K562 (cell line): ENCODE data around the gene MDC1. TPM values are rescaled to one million over a fixed set of nuclear protein-coding genes. Genes with fewer than 3 reads are reported as not detected.

Source experiments
- ATAC-seq: fragments of 200-7000 bp; cut with Tn5 transposase; 3 replicates; pipeline ENCODE4 v1.9.1; 2020; ENCODE audit warnings: moderate library complexity
- BruUV-seq: library from RNA; stranded (reverse); fragments of 400-500 nt; replicated peaks from 2 replicates; lab custom pipeline; 2021; lab: Mats Ljungman, UMichigan
- CTCF ChIA-PET: fragments of 300-600 bp; formaldehyde crosslinking; extraction: SDS; loops from one replicate; lab custom pipeline; 2021; ENCODE audit warnings: low intra/inter-chr PET ratio; lab: Yijun Ruan, JAX
- POLR2A ChIA-PET: fragments of 300-600, 350-650 bp; sonication (Branson Sonifier 250); formaldehyde crosslinking; extraction: SDS; loops from one replicate; lab custom pipeline; 2021; ENCODE audit warnings: antibody characterized with exemption, inconsistent platforms; lab: Yijun Ruan, JAX
- DNase-seq, 4 experiments: peaks; one replicate each; pipeline versions ENCODE4 v3.0.0 to v3.0.0-alpha.2; 2011 to 2018; ENCODE audit warnings: low spot score in 3 of 4, mixed read lengths in 3 of 4; ENCODE audit errors: extremely low read depth in 1 of 4
- FAIRE-seq: peaks from 2 replicates; lab custom pipeline; 2011; peaks lifted over from hg19 to GRCh38; lab: Jason Lieb, UNC
- H2AFZ ChIP-seq: 2 replicates; pipeline ENCODE4 v1.6.0; 2011; ENCODE audit warnings: low read depth, low read length, control low read depth, inconsistent platforms
- H3K27ac ChIP-seq: fragments of 200-600 bp; 3 replicates; pipeline ENCODE4 v1.8.0; 2011; ENCODE audit warnings: low read depth, mild to moderate bottlenecking, control low read depth, inconsistent platforms, low read length, moderate library complexity, mixed read lengths; ENCODE audit errors: extremely low read depth
- H3K27me3 ChIP-seq, 2 experiments: fragments of 300-600 bp in 1 of 2; 2 replicates in 1 of 2; 3 replicates in 1 of 2; pipeline versions ENCODE4 v1.6.0 to v1.8.0; 2011; ENCODE audit warnings: inconsistent platforms in 2 of 2, low read length in 2 of 2, mild to moderate bottlenecking in 1 of 2, mixed read lengths in 1 of 2, moderate library complexity in 1 of 2; ENCODE audit not compliant: control insufficient read depth in 2 of 2, insufficient read depth in 2 of 2
- H3K36me3 ChIP-seq: fragments of 300-600 bp; 3 replicates; pipeline ENCODE4 v1.8.0; 2011; ENCODE audit warnings: mild to moderate bottlenecking, low read length, inconsistent platforms; ENCODE audit not compliant: control insufficient read depth, insufficient read depth
- H3K4me1 ChIP-seq, 2 experiments: fragments of 200-600 bp in 1 of 2; replicated peaks in 1 of 2; 2 replicates in 1 of 2; 3 replicates in 1 of 2; pipeline versions ENCODE4 v1.5.1 to v1.8.0; 2011; ENCODE audit warnings: inconsistent platforms in 2 of 2, low read length in 2 of 2, mild to moderate bottlenecking in 1 of 2, mixed read lengths in 1 of 2, moderate library complexity in 1 of 2; ENCODE audit not compliant: control insufficient read depth in 2 of 2, insufficient read depth in 2 of 2
- H3K4me2 ChIP-seq: 2 replicates; pipeline ENCODE4 v1.6.1; 2011; ENCODE audit warnings: low read length, control low read depth, inconsistent platforms, mixed read lengths; ENCODE audit not compliant: insufficient read depth
- H3K4me3 ChIP-seq: fragments of 200-600 bp; sonication (generic), shearing (Covaris generic); 2 replicates; pipeline ENCODE4 v1.5.1; 2016; ENCODE audit warnings: control low read depth, inconsistent platforms
- H3K79me2 ChIP-seq: fragments of 200-600 bp; 3 replicates; pipeline ENCODE4 v1.8.0; 2011; ENCODE audit warnings: low read length, inconsistent platforms; ENCODE audit not compliant: control insufficient read depth, insufficient read depth
- H3K9ac ChIP-seq, 2 experiments: 2 replicates each; pipeline versions ENCODE4 v1.6.0 to v1.6.1; 2011; ENCODE audit warnings: low read depth in 2 of 2, low read length in 2 of 2, control low read depth in 1 of 2, inconsistent platforms in 1 of 2, mild to moderate bottlenecking in 1 of 2, mixed read lengths in 1 of 2; ENCODE audit not compliant: insufficient read depth in 1 of 2
- H3K9me1 ChIP-seq: one replicate; pipeline ENCODE4 v1.6.0; 2011; ENCODE audit warnings: inconsistent platforms, mild to moderate bottlenecking, low read length, moderate library complexity; ENCODE audit not compliant: control insufficient read depth, insufficient read depth
- H3K9me3 ChIP-seq: replicated peaks from 2 replicates; pipeline ENCODE4 v1.5.1; 2011; ENCODE audit warnings: low read depth, low read length, inconsistent platforms; ENCODE audit not compliant: control insufficient read depth, insufficient read depth
- H4K20me1 ChIP-seq: replicated peaks from 2 replicates; pipeline ENCODE4 v1.6.1; 2011; ENCODE audit warnings: low read length, inconsistent platforms, mixed read lengths; ENCODE audit not compliant: control insufficient read depth, insufficient read depth
- BRCA1 ChIP-seq, 2 experiments: fragments of 450-650 bp in 1 of 2; sonication (generic) in 1 of 2; formaldehyde crosslinking in 1 of 2; IDR thresholded peaks; 2 replicates each; pipeline versions ENCODE4 v1.5.0 to v1.6.1; 2017 to 2020; ENCODE audit warnings: mild to moderate bottlenecking in 1 of 2, missing genetic modification reagents in 1 of 2
- CTCFL ChIP-seq: IDR thresholded peaks from 2 replicates; pipeline ENCODE4 v1.6.1; 2011; ENCODE audit warnings: borderline replicate concordance, low read depth, mild to moderate bottlenecking, moderate library complexity, low read length; ENCODE audit not compliant: insufficient read depth, poor library complexity, severe bottlenecking
- DEAF1 ChIP-seq: fragments of 450-650 bp; formaldehyde crosslinking; IDR thresholded peaks from 2 replicates; pipeline ENCODE4 v1.4.0; 2020; ENCODE audit warnings: mild to moderate bottlenecking, moderate library complexity
- HDAC3 ChIP-seq: fragments of 450-650 bp; IDR thresholded peaks from 2 replicates; pipeline ENCODE4 v1.6.1; 2018; ENCODE audit warnings: borderline replicate concordance, mild to moderate bottlenecking, moderate library complexity; ENCODE audit not compliant: partially characterized antibody
- KAT7 ChIP-seq: sonication (generic); formaldehyde crosslinking; IDR thresholded peaks from 2 replicates; pipeline ENCODE4 v1.8.0; 2022; ENCODE audit warnings: missing genetic modification reagents, mild to moderate bottlenecking, borderline replicate concordance
- MTA3 ChIP-seq: fragments of 450-650 bp; formaldehyde crosslinking; IDR thresholded peaks from 2 replicates; pipeline ENCODE4 v1.6.1; 2017; ENCODE audit warnings: mild to moderate bottlenecking, borderline replicate concordance
- NR4A1 ChIP-seq, 2 experiments: fragments of 250-450 bp in 1 of 2; fragments of 450-650 bp in 1 of 2; sonication (Bioruptor Pico) in 1 of 2; IDR thresholded peaks; 2 replicates each; pipeline versions ENCODE4 v1.4.0 to v1.6.1; 2016 to 2020; ENCODE audit warnings: mild to moderate bottlenecking in 2 of 2, missing compliant biosample characterization in 1 of 2, missing genetic modification characterization in 1 of 2, moderate library complexity in 1 of 2
- POU5F1 ChIP-seq: fragments of 150-350 bp; IDR thresholded peaks from 2 replicates; pipeline ENCODE4 v1.6.1; 2014; ENCODE audit warnings: borderline replicate concordance, low read length, low read depth, mild to moderate bottlenecking; ENCODE audit not compliant: partially characterized antibody
- RNF219 ChIP-seq: fragments of 250-450 bp; sonication (Bioruptor Pico); IDR thresholded peaks from 2 replicates; pipeline ENCODE4 v1.5.0; 2022; ENCODE audit warnings: mild to moderate bottlenecking
- SMAD4 ChIP-seq: fragments of 250-450 bp; sonication (Bioruptor Pico); conservative IDR thresholded peaks from 2 replicates; pipeline ENCODE4 v1.8.0; 2021; ENCODE audit warnings: inconsistent platforms, mild to moderate bottlenecking, moderate library complexity
- ZSCAN29 ChIP-seq: fragments of 450-650 bp; IDR thresholded peaks from 2 replicates; pipeline ENCODE4 v1.6.1; 2017
- WGBS: fragments of 100-300 bp; shearing (Covaris generic); methylation state at CpG from one replicate; pipeline ENCODE4 v1.1.6; 2016; ENCODE audit warnings: low coverage, mixed read lengths; ENCODE audit not compliant: insufficient coverage; ENCODE audit errors: missing lambda C conversion rate; 5-methylcytosine and 5-hydroxymethylcytosine counted together
- in situ Hi-C: fragments of 300-500 bp; cut with MboI; formaldehyde crosslinking; loops from 4 replicates; pipeline ENCODE4 v1.15.0; 2018; ENCODE audit warnings: inconsistent platforms, mixed read lengths
- intact Hi-C: fragments of 100-400 bp; cut with micrococcal nuclease; formaldehyde crosslinking; loops from 2 replicates; pipeline ENCODE4 v1.14.2; 2022
- polyA plus RNA-seq, 8 experiments: library from polyadenylated mRNA; depleted of rRNA in 4 of 8; stranded (reverse) in 5 of 8; unstranded in 3 of 8; fragments of >200 nt; fragmentation: Nextera tagmentation in 2 of 8; fragmentation: Illumina TruSeq in 1 of 8; extraction: Ambion mirVana in 2 of 8; extraction: Trizol in 1 of 8; gene quantifications; 2 replicates each; pipeline versions ENCODE4 v1.2.1 to v1.2.3, GENCODE V29; 2011 to 2014; ENCODE audit warnings: inconsistent platforms in 1 of 8, missing spikeins in 1 of 8
- total RNA-seq, 7 experiments: library from RNA; depleted of rRNA in 6 of 7; stranded (reverse); fragments of >200 nt in 6 of 7; fragmentation: Illumina TruSeq in 2 of 7; extraction: Trizol in 2 of 7; gene quantifications; 2 replicates each; pipeline versions ENCODE4 v1.2.1 to v1.2.3, GENCODE V29; 2011 to 2021; ENCODE audit warnings: low replicate concordance in 1 of 7

Gene MDC1
- total and polyA plus RNA-seq, 9 of the 15 experiments (the other 6 are each of a cell fraction or from before 2014, with no cell fraction given): 8.2 to 114 (median 20.0) TPM

- intact Hi-C loops (no loop called here), in situ Hi-C loops (no loop called here)
- Histone ChIP-seq H3K27me3 (no peaks in the 10 kb centered on the region), H3K79me2 (no peaks in the 10 kb centered on the region), H2AFZ (no peak overlapping the region), H3K9me3 (no peaks in the 10 kb centered on the region), H3K4me1 (peaks cover 7 to 16% of the 10 kb centered on the region in 2 experiments; a peak in 4 of 5 replicates), H3K9me1 (no peaks in the 10 kb centered on the region), H4K20me1 (no peaks in the 10 kb centered on the region), H3K27ac (no peak overlapping the region), H3K36me3 (no peaks in the 10 kb centered on the region), H3K4me2 (no peak overlapping the region), H3K4me3 (no peak overlapping the region), H3K9ac (peak overlapping the region in 1 of 2 experiments; percentile 31; a peak in 1 of 4 replicates)
- ATAC-seq (no peak), DNase-seq (no peak), FAIRE-seq (no peak)
- 78% methylated on average over 10 of the region's 10 CpGs for WGBS
- ChIA-PET CTCF (no interaction called here), POLR2A (interaction anchor here (0.8 to 1.3 kb wide), 4 partner anchors 9 to 22 kb away, joined by 3 to 12 read pairs (median 4); partner anchors contain the start of gene IER3)
- BruUV-seq: no TSS peak
- TF ChIP-seq CTCFL (no peak), RNF219 (CRISPR knock-in tag) (no peak), MTA3 (no peak), DEAF1 (CRISPR knock-in tag) (no peak), KAT7 (CRISPR knock-in tag) (no peak), POU5F1 (no peak), ZSCAN29 (no peak), SMAD4 (CRISPR knock-in tag) (no peak), BRCA1 (IDR thresholded peaks at IDR 0.05) (no peak), BRCA1 (CRISPR knock-in tag; IDR thresholded peaks at IDR 0.05) (no peak), NR4A1 (CRISPR knock-in tag; IDR thresholded peaks at IDR 0.05) (no peak), NR4A1 (tag; IDR thresholded peaks at IDR 0.05) (no peak), HDAC3 (no peak)
Observed at GRCh38 chr6:30759575-30760239, 42.6 kb upstream of the MDC1 start.
